Body of pancreas (tissue), 4 donors: ENCODE data around the gene NFS1. TPM values are rescaled to one million over a fixed set of nuclear protein-coding genes. Genes with fewer than 3 reads are reported as not detected.
A peak's percentile ranks its signal among the peaks of the same experiment; 100 is the strongest.

Experiments used
- ATAC-seq: fragments of 150-250 bp; one replicate; pipeline ENCODE4 v1.9.1; 2016
- DNase-seq, 4 donors: peaks; one replicate each; pipeline ENCODE4 v3.0.0-alpha.2; 2019
- H3K27ac ChIP-seq, 4 donors: fragments of 200-600 bp; sonication (generic); 1 replicate in 3 of 4; 2 replicates in 1 of 4; pipeline versions ENCODE4 v1.5.1 to v1.6.1; 2016 to 2019; ENCODE audit warnings: mild to moderate bottlenecking in 1 of 4, mixed read lengths in 1 of 4, moderate library complexity in 1 of 4
- H3K27me3 ChIP-seq, 2 donors: fragments of 200-600 bp; sonication (generic); one replicate each; pipeline ENCODE4 v1.6.0; 2016; ENCODE audit warnings: mild to moderate bottlenecking in 1 of 2
- H3K36me3 ChIP-seq, 2 donors: fragments of 200-600 bp; sonication (generic); replicated peaks in 1 of 2; 2 replicates each; pipeline ENCODE4 v1.5.1; 2016; ENCODE audit warnings: low read depth in 2 of 2; ENCODE audit not compliant: insufficient read depth in 1 of 2
- H3K4me1 ChIP-seq: fragments of 200-600 bp; sonication (generic); one replicate; pipeline ENCODE4 v1.6.0; 2016
- H3K4me3 ChIP-seq, 2 donors: fragments of 200-600 bp; sonication (generic); 1 replicate in 1 of 2; 2 replicates in 1 of 2; pipeline ENCODE4 v1.5.1; 2016 to 2019
- H3K9me3 ChIP-seq, 3 donors: fragments of 200-600 bp; sonication (generic); 1 replicate in 2 of 3; 2 replicates in 1 of 3; pipeline ENCODE4 v1.5.1; 2016
- POLR2A ChIP-seq, 3 donors: fragments of 450-650 bp; IDR thresholded peaks; one replicate each; pipeline ENCODE4 v1.6.1; 2016; ENCODE audit warnings: antibody characterized with exemption in 3 of 3, mild to moderate bottlenecking in 2 of 3
- WGBS, 2 donors: methylation state at CpG; one replicate each; pipeline ENCODE4 v1.1.5; 2017; 5-methylcytosine and 5-hydroxymethylcytosine counted together
- intact Hi-C: fragments of 100-400 bp; cut with DNase I; formaldehyde crosslinking; loops from one replicate; pipeline ENCODE4 v1.15.1; 2023
- total RNA-seq, 2 donors: library from RNA; depleted of rRNA; stranded (reverse); fragments of >200 nt; gene quantifications; one replicate each; pipeline ENCODE4 v1.1.0, GENCODE V29; 2016
- TF ChIP-seq, protein P1 (sequence below), 7 experiments: fragments of 450-650 bp in 4 of 7; fragments of 200-600 bp in 3 of 7; sonication (generic) in 3 of 7; IDR thresholded peaks; one replicate each; pipeline ENCODE4 v1.5.1; 2016 to 2019; ENCODE audit warnings: antibody characterized with exemption in 7 of 7

The NFS1 gene
- total RNA-seq, 2 donors from 2014 or later = 15.8 to 22.1 TPM

DNA sequence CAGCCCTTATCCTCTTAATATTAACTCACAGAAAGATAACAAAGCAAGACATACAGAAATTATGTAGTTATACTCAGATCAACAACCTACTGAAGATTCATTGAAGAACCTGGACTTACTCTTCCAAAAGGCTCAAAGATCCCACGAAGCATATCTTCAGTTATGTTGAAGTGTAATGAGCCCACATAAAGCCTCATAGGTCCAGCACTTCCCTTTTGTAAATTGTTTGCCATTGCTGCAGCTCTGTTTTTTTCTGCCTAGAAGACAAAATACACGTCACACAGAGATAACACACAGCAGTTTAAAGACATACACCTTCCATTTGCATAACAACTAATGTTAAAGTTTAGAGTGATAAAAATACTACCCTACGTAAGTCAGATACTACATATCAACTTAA lies 22.5 kb upstream of the NFS1 start:
- no peak for ATAC-seq
- Histone ChIP-seq H3K27ac (peak overlapping the region in 1 of 4 donors; percentile 16), H3K27me3 (no peaks in the 10 kb centered on the region), H3K9me3 (no peaks in the 10 kb centered on the region), H3K4me1 (peaks cover 4% of the 10 kb centered on the region), H3K4me3 (no peak overlapping the region), H3K36me3 (peaks cover 22 to 68% of the 10 kb centered on the region in 2 donors)
- 37 to 49% methylated on average over 3 of the region's 3 CpGs for WGBS, 2 donors
- TF ChIP-seq POLR2A (IDR thresholded peaks at IDR 0.05) = no peak
- TF ChIP-seq, protein P1, sequence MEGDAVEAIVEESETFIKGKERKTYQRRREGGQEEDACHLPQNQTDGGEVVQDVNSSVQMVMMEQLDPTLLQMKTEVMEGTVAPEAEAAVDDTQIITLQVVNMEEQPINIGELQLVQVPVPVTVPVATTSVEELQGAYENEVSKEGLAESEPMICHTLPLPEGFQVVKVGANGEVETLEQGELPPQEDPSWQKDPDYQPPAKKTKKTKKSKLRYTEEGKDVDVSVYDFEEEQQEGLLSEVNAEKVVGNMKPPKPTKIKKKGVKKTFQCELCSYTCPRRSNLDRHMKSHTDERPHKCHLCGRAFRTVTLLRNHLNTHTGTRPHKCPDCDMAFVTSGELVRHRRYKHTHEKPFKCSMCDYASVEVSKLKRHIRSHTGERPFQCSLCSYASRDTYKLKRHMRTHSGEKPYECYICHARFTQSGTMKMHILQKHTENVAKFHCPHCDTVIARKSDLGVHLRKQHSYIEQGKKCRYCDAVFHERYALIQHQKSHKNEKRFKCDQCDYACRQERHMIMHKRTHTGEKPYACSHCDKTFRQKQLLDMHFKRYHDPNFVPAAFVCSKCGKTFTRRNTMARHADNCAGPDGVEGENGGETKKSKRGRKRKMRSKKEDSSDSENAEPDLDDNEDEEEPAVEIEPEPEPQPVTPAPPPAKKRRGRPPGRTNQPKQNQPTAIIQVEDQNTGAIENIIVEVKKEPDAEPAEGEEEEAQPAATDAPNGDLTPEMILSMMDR (IDR thresholded peaks at IDR 0.05) = no peak
- intact Hi-C loops = no loop called here
- DNase-seq = no peak

DNA sequence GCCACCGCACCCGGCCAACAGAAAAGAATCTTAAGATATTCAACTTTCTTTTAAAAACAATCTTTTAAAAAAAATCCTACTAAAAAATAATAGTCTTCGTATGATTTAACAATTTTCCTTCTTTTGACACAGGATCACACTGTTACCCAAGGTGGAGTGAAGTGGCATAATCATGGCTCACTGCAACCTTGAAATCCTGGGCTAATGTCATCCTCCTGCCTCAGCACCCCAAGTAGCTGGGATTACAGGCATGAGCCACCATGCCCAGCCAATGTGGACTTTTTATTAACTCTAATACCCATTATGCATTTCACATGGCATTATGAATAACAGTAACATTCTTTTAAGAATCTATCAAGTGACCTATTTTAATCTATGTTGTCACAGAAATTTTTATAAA lies 22.1 kb upstream of the NFS1 start:
- no peaks in the 10 kb centered on the region for H3K27me3 ChIP-seq
- peaks cover 24 to 68% of the 10 kb centered on the region in 2 donors for H3K36me3 ChIP-seq
- no peak overlapping the region for H3K4me3 ChIP-seq
- ATAC-seq (no peak), DNase-seq (no peak)
- peak overlapping the region in 1 of 4 donors; percentile 16 for H3K27ac ChIP-seq
- intact Hi-C loops = no loop called here
- peaks cover 4% of the 10 kb centered on the region for H3K4me1 ChIP-seq
- TF ChIP-seq, protein P1 (IDR thresholded peaks at IDR 0.05) = no peak
- TF ChIP-seq POLR2A (IDR thresholded peaks at IDR 0.05) = no peak
- 88 to 89% methylated on average over 3 of the region's 3 CpGs for WGBS, 2 donors
- H3K9me3 ChIP-seq = no peaks in the 10 kb centered on the region

DNA sequence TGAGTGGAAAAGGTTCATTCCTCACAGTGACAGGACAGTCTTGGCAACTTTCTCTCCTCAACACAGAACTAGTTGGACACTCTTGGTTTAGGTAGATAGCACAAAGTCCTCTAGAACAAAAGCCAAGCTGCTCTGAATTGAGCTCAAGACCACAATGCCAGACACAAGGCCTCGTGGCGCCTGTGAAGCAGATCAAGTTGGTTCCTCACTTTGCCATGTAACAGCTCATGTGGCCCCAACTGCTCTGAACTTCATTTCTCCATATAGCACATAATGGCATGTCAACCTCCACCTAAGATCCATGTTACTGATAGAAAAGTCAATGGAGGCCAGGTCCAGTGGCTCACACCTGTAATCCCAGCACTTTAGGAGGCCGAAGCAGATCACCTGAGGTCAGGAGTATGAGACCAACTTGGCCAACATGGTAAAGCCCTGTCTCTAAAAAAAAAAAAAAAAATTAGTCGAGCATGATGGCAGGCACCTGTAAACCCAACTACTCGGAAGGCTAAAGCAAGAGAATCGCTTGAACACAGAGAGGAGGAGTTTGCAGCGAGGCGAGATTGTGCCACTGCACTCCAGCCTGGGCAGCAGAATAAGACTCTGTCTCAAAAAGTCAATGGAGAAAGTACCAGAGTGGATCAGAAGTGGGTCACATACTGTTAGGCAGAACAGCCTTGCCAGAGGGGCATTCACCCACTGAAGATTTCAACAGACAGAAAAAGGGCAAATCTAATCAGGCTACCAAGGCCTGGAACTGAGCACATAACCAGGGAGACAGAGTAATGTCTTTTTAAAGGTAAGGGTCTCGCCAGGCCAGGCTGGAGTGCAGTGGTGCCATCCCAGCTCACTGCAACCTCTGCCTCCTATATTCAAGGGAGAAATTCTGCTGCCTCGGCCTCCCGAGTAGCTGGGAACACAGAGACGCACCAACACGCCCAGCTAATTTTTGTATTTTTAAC lies 21.3 kb upstream of the NFS1 start:
- TF ChIP-seq, protein P1 (IDR thresholded peaks at IDR 0.05) = no peak
- no peak for TF ChIP-seq POLR2A (IDR thresholded peaks at IDR 0.05)
- H3K4me3 ChIP-seq = no peak overlapping the region
- intact Hi-C loops = no loop called here

DNA sequence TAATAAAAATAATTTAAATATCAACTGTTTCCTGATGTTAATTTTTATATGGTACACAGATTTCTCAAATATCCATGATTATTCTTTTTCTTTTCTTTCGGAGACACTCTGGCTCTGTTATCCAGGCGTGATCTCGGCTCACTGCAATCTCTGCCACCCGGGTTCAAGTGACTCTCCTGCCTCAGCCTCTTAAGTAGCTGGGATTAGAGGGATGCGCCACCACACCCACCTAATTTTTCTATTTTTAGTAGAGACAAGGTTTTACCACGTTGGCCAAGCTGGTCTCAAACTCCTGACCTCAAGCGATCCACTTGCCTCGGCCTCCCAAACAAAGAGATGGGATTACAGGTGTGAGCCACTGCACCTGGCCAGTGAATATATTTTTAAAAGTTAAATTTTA lies 20.6 kb upstream of the NFS1 start:
- Histone ChIP-seq H3K27me3 (no peaks in the 10 kb centered on the region), H3K9me3 (no peaks in the 10 kb centered on the region), H3K36me3 (peaks cover 28 to 69% of the 10 kb centered on the region in 2 donors), H3K4me1 (peaks cover 4% of the 10 kb centered on the region), H3K27ac (no peak overlapping the region), H3K4me3 (no peak overlapping the region)
- DNase-seq (no peak), ATAC-seq (no peak)
- 72 to 82% methylated on average over 8 of the region's 8 CpGs for WGBS, 2 donors
- TF ChIP-seq, protein P1 (IDR thresholded peaks at IDR 0.05) = no peak
- no peak for TF ChIP-seq POLR2A (IDR thresholded peaks at IDR 0.05)
- intact Hi-C loops = no loop called here

More for the DNA sequence above, 21.3 kb upstream of the NFS1 start:
- no peak for ATAC-seq
- Histone ChIP-seq H3K27ac (no peak overlapping the region), H3K4me1 (peaks cover 4% of the 10 kb centered on the region), H3K36me3 (peaks cover 28 to 70% of the 10 kb centered on the region in 2 donors), H3K9me3 (no peaks in the 10 kb centered on the region), H3K27me3 (no peaks in the 10 kb centered on the region)
- WGBS, 2 donors = 85 to 94% methylated on average over 13 of the region's 13 CpGs
- DNase-seq = no peak
